Measurements from ENCODE around the gene HPGDS.
"Not testable (repeated sequence)": the region's sequence is repeated elsewhere in the genome, so short reads cannot be mapped to it uniquely, and the experiment has no call there.

DNA sequence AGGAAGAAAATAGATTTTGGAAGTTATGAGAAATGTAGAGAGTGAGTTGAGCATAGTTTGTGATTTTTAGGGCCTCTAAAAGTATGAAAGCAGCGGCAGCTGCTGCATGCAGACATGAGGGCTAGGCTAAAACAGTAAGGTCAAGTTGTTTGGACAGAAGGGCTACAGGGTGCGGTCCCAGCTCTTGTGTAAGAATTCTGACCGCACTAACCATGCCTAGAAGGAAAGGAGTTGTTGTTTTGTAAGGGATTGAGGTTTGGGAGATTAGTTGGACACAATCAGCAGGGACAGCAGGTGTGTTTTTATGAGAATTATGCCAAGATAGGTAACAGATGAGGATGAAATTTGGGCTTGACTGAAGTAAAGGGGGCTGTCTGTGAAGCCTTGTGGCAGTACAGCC lies 42.8 kb upstream of the HPGDS start:
- TF ChIP-seq, protein P1, sequence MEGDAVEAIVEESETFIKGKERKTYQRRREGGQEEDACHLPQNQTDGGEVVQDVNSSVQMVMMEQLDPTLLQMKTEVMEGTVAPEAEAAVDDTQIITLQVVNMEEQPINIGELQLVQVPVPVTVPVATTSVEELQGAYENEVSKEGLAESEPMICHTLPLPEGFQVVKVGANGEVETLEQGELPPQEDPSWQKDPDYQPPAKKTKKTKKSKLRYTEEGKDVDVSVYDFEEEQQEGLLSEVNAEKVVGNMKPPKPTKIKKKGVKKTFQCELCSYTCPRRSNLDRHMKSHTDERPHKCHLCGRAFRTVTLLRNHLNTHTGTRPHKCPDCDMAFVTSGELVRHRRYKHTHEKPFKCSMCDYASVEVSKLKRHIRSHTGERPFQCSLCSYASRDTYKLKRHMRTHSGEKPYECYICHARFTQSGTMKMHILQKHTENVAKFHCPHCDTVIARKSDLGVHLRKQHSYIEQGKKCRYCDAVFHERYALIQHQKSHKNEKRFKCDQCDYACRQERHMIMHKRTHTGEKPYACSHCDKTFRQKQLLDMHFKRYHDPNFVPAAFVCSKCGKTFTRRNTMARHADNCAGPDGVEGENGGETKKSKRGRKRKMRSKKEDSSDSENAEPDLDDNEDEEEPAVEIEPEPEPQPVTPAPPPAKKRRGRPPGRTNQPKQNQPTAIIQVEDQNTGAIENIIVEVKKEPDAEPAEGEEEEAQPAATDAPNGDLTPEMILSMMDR (optimal IDR thresholded peaks at IDR 0.05 in 1 of 3, IDR thresholded peaks at IDR 0.05 in 1 of 3, conservative IDR thresholded peaks at IDR 0.05 in 1 of 3; ENCODE audit: extremely low read depth in 1 of 3, insufficient read depth in 2 of 3, low read length in 3 of 3) = not testable (repeated sequence)
- not testable (repeated sequence) for TF ChIP-seq EZH2 (IDR thresholded peaks at IDR 0.05; ENCODE audit: low read length)

Measured in keratinocyte (primary cell).